Measurements from ENCODE around the gene NRG2.

Gene NRG2

DNA sequence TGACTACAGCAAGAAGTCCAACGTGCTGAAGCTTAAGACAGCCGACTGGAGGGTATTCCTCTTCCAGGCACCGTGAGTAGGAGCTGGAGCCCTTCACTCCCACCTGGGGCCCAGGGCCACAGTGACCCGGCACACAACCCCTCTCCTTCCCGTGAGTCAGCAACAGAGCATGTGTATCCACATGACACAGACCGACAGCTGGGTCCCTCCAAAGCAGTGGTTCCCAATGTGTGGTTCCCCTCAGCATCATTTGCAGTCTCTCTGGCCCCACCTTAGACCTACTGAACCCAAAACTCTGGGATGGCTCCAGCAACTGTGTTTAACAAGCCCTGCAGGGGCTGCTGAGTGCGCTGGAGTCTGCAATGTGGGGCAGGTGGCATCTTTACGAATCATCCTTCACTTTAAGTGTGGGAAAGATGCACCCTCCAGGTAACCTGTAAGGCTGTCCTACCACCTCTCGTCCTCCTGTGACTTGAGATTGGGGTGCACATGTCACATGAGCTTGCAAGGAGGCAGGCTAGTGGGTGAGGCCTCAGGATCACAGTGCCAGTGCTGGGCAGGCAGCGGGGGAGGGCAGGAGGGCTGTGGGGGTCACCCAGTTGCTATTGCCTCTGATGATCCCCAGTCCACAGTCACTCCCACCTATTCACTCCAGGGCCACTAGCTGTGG, 205.3 kb downstream of the NRG2 start:
- DNase-seq (ENCODE audit: low read depth): no peak

DNA sequence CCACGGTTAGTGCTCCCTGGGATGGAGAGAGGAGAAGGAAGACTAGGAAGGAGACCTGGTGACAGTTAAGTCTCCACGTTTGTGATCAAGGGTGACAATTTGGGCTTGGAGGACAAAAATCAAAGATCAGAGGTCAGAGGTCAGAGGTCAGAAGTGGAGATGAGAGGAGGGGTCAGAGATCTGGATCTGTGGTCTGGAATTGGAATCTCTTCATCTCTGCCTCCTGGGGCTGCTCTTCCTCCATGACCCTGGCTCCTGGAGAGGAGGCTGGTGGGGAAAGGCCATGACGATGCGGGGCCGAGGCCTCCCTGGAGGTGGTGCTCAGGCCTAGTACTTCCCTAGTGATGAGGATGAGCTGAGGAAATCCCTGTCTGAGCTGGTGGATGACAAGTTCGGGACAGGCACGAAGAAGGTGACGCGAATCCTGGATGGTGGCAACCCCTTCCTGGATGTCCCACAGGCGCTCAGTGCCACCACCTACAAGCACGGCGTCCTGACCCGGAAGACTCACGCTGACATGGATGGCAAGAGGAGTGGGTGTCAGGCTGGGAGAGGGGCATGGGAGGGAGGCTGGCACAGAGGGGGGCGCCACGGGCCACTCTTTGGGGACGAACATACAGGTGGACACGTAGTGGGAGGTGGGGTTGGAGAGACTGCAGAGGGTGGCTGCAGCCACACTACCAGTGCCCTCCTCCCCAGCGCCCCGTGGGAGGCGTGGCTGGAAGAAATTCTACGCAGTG, 206.5 kb downstream of the NRG2 start:
- no peak for DNase-seq (ENCODE audit: low read depth)

DNA sequence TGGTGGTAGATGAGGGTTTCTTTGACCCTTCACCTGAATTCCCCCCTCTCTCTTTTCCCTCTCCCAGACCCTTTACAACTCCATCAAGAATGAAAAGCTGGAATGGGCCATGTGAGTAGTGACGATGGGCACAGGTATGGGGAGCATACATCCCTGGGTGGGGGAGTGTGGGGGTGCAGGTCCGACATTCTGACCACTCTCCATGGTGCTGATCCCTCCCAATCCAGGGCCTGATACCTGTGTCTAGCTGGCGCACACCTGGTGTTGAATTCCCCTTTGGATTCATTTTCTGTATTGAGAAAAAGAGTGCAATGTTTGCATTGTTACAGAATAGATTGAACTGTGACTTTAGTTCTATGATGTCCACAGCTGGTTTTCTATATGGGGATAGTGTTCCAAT, 207.4 kb downstream of the NRG2 start:
- no peak for DNase-seq (ENCODE audit: low read depth)

DNA sequence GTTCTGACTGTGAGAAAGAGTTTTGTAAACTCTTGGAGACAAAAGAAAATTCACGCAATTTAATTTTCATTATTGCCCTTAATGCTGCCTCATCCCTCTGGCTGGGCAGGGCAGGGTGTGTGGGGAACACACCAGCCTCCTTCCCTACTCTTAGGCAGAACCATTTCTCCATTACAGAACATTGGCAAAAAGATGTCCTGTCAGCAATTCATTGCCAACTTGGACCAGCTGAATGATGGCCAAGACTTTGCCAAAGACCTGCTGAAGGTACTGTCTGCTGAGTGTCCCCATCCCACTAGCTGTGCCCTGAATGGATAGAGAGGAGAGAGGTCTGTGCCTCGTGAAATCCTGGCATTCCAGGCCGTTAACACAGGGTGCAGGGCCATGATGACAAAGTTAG, 209.6 kb downstream of the NRG2 start:
- DNase-seq (ENCODE audit: low read depth): no peak

DNA sequence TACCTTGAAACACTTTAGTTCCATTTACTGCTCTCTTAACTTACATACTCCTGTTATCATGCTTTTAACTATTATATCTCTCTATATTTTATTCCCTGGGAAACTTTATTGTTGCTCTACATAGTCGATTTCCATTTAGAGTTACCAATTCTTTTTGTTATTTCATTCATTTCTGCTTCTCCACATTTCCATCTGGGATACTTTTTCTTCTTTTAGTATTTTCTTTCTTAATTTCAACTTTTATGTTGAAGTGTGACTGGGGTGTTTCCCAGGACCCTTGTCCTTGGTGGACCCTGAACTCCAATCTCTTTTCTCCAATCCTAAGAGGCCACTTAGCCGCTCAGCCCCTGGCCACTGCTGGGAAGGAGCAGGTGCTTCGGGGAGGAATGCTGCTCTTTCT, 211.5 kb downstream of the NRG2 start:
- no peak for DNase-seq (ENCODE audit: low read depth)

DNA sequence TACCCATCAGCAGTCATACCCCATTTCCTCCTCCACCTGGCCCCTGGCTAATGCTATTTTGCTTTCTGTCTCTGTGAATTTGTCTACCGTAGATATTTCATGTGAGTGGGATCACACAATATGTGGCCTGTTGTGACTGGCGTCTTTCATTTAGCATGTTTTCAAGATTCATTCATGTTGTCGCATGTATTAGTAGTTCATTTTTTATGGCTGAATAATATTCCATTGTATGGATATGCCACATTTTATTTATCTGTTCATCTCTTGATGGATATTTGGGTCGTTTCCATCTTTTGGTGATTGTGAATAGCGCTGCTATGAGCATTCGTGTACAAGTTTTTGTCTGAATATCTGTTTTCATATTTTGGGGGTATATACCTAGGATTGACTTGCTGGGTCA, 213.6 kb downstream of the NRG2 start:
- DNase-seq (ENCODE audit: low read depth): no peak

DNA sequence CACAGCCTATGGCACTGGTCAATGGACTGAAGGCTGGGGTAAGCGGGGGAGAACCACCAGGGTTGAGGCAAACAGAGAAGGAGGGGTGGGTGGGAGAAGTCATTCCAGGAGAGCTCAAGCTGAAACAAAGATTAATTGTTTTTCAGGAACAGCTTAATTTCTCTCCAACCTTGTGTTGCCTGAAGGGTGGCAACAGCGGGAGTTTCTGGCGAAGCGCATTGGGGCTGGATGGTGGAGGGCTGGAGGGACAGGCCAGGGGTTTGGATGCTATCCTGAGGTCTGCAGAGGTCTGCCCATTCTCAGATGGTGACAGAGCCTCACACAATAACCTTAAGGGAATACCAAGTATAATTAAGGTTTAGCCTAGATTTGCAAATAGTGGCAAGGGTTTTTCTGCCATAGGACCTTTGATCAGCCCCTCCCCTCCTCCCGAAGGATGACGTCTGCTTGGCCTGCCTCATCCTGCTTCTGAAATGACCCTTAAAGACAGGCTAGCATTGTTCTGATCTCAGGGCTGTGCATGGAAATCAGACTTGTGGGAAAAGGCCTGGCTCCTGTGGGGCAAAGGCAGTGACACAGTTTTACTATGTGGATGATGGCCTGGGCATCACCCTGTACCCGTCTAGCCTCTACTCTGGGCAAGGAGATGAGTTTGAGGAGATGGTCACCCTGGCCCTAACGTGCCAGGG, 214.7 kb downstream of the NRG2 start:
- no peak for DNase-seq (ENCODE audit: low read depth)

DNA sequence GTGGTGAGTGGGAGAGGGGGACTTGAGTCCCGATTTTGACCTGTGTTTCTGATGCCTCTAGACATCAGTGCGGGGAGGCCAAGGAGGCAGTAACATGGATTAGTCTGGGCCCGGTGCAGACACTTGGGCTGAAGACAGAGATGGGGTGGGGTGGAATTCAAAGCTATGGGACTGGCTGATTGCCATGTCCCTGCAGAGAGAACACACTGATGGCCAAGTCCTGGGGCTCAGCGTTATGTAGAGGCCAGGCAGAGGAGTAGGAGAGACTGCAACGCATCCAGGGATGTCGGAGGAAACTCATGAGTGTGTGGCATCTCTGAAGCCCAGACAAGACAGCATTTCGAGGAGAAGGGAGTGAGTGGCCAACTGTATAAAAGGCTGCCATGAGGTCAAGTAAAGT, 217.4 kb downstream of the NRG2 start:
- no peak for DNase-seq (ENCODE audit: low read depth)

DNA sequence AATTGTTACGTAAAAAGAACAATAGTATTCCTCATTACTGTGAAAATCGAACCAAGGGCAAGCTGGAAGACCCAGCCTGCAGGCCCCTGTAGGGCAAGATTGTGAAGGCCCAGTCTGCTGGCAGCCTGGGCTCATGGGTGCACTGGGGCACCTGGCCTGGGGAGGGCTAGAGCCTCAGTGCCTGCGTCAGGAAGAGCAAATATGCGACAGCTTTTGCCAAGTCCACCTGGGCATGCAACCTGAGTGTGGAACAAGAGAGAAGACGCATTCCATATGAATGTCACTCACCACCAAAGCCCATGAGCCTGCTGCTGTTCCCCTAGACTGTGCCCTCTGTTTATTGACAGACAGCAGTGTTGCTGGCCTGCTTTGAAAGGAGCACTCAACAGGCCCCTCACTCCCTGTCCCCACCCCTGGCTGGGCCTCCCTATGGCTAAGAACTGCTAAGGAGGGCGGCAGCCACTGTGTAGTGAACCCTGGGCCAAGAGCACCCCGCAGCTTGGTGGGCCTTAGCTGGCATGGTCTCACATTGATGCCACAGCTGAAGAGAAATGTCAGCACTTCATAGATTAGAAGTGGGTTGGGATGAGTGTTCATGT, 219.2 kb downstream of the NRG2 start:
- no peak for DNase-seq (ENCODE audit: low read depth)

DNA sequence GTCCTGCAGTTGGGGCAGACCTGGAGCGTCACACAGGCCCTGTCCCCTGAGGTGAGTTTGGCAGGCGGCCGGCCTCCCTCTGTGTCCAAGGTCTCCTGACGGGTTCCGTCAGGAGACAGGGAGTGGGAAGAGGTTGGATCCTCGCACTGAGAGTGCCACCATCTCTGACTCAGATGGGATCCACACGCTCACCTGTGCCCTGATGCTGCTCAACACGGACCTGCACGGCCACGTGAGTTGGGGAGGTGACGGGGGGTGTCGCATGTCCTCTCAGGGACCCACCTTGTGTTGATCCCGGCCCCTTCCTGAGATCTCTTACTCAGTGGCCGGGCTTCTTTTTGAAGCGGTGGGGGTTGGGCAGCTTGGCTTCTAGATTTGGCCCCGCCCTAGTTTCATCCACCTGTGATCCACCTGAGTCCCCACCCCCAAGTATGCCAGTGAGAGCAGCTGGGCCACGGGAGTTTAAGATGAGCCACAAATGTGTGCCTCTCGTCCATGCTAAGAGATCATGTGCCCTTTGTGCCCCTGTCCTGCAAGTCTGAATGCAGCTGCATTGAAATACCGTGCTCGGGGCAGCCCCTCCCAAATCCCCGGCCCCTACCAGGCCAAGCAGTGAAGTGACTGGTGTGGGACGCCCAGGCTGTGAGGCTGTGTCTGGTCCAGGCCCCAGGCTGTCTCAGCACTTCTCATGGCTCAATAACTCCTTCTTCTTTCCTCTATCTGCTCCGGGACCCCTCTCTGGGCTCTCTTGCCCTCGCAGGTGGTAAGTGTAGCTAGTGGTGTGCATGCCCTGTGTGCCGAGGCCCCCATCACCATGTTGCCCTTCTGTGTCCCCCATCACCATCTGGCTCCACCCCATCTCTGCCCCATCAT, 220.3 kb downstream of the NRG2 start:
- no peak for DNase-seq (ENCODE audit: low read depth)

DNA sequence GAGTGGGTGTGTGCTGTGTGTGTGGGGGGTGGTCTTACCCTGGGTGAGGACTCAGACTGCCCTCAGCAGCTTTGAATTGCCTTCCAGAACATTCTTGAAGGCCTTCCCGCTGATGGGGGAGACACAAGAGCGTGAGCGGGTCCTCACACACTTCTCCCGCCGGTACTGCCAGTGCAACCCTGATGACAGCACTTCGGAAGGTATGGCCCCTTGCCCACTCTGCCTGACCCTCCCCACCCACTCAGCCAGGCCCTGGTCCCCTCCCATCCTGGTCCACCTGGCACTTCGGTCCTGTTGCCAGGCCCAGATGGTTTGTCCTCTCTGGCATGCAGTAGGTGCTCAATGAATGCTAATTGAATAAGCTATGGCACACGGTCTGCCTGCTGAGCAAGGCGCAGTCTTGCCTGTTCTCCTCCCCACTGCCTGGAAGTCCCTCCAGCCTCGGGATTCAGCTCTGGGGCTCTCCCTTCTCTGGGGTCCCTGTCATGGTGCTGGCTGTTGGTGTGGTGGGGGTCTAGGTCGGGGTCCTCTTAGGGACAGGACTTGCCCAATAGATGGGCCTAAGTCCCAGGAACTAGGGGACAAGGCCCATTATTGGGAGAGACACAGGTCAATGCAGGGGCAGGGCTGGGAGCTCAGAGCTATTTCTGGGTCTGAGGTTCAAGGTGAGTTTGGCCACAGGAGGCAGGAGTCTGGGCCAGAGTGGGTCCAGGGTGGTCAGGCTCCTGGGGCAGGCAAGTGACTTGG, 221.1 kb downstream of the NRG2 start:
- DNase-seq (ENCODE audit: low read depth): no peak

DNA sequence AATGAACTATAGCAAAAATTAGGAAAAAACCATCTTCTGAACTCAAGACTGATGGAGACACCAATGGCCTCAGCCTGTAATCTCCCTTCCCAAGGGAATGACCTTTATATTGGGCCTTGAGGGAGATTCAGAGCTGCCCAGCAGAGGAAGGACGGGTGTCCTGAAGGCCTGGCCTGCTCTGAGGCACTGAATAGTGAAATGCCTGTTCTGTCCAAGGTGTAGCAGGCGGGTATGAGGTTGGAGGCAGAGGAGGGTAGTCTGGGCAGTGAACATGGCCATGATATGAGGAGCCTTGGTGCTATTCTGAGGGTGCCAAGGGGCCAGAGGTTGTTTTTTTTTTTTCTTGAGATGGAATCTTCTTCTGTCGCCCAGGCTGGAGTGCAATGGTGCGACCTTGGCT, 222.5 kb downstream of the NRG2 start:
- DNase-seq (ENCODE audit: low read depth): no peak

DNA sequence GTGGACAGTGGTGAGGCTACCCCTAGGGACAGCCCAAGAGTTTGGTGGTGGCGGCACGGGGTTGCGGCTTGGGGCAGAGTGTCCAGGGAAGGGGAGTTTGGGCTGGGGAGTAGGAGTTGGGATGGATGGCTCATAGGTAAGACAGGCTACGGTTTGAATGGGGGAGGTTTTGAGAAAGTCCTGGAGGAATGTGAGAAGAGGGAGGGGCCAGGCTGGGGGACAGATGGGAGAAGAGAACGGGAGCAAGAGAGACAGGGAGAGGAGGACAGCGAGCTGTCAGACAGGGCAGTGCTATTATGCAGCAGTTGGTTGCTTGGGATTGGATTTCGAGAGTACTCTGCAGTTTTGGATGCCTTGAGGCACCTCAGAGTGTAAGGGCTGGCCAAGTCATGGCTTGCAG, 223.0 kb downstream of the NRG2 start:
- DNase-seq (ENCODE audit: low read depth): no peak

DNA sequence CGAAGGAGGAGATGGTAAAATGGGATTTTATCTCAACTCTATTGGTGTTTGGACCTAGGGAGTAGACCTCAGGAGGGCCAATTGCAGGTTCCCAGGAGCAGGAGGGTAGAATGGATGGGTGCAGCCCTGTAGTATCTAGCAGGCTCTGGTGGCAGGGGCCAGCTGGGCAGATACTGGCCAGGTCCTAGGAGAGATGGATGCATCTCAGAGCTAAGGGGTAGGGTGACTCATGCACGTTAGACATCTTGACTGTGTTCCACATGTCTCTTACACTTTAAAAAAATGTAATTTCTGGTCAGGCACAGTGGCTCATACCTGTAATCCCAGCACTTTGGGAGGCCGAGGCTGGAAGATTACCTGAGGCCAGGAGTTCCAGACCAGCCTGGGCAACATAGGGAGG, 225.1 kb downstream of the NRG2 start:
- no peak for DNase-seq (ENCODE audit: low read depth)

DNA sequence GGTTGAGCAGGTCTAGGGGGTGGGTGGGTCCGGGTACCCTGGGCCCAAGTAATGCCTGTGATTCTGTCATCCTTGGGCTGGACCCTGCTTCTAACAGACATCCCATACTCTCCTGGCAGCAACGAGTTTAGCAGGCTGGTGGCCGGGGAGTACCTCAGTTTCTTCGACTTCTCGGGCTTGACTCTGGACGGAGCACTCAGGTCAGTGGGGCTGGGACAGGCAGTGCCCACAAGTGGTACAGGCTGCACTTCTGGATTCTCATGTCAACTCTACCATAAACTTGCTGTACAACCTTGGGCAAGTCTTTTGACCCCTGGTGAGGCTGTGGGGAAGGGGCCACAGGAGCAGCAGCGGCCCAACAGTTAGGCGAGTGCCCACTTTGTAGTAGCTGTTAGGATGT, 225.7 kb downstream of the NRG2 start:
- no peak for DNase-seq (ENCODE audit: low read depth)

DNA sequence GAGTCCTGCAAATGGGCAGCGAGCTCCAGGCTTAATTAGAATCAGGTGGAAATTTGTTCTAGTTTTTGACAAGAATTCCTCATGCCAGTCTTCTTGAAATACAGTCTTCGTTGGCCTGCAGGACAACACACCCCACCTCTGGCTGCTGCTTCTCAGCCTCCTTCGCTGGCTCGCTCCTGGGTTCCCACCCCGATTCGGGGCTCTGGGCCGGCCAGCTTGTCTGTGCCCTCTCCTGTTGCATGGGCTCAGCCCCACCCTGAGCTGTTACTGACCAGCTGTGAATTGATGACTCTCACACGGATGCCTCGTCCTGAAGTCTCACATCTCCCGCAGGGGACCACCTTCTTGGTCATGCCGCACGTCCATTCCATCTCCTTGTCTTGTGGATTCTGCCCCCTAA, 226.5 kb downstream of the NRG2 start:
- DNase-seq (ENCODE audit: low read depth): no peak

DNA sequence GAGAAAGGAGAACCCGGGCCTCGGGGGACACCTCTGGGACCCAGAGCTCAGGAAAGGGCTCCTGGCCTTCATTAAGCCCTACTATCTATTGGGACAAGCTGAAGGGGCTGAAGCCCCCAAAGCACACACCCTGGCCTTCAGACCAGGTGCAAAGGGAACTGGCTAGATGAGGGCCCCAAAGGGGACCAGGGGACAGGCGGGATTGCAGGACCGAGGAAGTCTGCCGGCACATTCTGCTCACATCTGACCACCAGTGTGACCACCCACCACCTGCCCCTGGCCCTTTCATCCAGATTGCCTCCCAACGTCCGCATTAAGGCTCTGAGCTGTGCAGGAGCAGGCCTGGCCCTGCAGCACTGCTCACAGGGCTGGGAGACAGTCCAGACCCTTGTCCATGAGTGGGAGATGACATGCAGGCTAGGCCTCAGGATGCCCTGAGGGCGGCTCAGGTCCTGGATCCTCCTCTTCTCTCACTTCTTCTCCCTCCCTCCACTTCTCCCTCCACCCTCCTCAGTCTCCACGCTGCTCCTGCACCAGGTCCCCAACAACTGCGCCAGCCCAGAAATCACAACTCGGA, 228.3 kb downstream of the NRG2 start:
- DNase-seq (ENCODE audit: low read depth): no peak

DNA sequence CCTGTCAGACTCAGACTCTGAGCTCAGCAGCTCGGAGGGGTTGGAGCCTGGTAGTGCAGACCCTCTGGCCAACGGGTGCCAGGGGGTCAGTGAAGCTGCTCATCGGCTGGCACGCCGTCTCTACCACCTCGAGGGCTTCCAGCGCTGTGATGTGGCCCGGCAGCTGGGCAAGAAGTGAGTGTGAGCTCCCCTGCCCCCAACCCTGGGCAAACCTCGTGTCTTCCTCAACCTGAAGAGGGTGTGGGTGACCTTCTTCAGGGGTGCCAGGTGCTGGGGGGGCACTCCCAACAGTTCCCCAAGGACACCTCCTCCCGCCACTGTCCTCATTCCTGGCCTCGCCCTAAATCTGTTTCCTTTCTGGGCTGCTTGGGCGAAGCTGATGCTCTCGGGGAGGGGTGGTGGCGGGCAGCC, 228.9 kb downstream of the NRG2 start:
- no peak for DNase-seq (ENCODE audit: low read depth)

DNA sequence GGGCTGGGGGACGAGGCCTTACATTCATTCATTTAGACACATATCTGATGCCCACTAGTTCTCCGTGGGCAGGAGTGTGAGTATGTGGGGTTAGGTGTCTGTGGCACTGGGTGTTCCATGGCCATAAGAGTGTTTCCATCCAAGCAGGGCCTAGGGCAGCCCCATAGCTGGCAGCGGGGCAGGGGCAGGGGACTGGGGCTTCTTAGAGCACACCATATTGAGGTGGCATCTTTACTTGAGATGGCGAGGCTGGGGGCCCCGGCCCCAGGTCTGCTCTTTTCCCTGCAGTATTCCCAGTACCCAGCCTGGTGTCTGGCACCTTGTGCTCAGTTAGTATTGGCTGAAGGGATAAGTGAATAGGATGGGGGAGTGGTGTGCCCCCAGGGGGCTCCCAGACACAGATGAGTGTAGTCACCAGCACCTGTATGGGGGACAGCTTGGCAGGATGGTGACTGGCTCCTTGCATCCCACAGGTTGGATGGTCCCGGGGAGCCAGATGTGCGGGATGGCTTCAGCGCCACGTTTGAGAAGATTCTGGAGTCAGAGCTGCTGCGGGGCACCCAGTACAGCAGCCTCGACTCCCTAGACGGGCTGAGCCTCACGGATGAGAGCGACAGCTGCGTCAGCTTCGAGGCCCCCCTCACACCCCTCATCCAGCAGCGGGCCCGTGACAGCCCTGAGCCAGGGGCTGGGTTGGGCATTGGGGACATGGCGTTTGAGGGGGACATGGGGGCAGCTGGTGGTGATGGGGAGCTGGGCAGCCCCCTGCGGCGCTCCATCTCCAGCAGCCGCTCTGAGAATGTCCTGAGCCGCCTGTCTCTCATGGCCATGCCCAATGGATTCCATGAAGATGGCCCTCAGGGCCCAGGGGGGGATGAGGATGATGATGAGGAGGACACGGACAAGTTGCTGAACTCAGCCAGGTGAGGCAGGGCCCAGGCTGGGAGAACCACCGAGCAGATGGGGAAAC, 230.0 kb downstream of the NRG2 start:
- no peak for DNase-seq (ENCODE audit: low read depth)

DNA sequence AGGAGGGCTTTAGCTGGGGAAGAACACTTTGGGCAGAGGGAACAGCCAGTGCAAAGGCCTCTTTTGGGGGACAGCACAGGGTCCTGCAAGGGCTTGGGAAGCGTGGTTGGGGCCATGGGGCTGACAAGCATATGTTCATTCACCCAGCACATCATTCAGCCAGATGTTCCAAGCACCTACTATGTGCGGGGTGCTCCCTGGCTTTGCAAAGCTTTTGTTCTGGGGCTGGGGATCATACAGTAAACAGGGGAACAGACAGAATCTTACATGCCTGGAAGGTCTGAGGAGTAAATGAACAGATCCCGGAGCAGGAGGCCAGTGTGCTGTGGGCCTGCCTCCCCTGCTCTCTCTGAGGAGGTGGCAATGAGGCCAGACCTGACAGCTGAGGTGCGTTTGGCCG, 230.8 kb downstream of the NRG2 start:
- DNase-seq (ENCODE audit: low read depth): no peak
